ENCODE results near the gene AURKAIP1. TPM values are rescaled to one million over a fixed set of nuclear protein-coding genes. Genes with fewer than 3 reads are reported as not detected.

Gene AURKAIP1
- total and polyA plus RNA-seq, 9 donors, result 6.0 to 94.0 (median 73.2) TPM

DNA sequence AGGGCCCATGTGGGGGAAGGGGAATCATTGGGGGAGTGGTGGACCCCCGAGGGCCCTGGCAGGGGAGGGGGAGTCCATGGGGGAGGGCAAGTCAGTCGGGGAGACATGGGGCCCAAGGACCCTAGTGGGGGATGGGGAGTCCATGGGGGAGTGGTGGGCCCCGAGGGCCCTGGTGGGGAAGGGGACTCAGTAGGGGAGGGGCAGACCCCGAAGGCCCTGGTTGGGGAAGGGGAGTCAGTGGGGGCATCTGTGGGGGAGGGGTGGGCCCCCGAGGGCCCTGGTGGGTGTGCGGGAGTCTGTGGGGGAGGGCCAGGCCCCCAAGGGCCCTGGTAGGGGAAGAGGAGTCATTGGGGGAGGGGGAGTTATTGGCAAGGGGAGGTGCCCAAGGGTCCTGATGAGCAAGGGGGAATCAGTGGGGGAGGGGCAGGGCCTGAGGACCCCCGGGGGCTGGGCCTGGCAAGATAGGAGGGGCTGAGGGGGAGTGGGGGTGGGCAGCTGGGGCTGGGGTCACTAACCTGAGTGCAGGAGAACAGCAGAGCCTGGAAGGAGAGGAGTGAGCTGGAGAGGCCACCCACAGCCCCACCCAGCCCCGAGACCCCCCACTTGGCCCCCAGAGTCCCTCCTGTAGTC, 18.7 kb downstream of the AURKAIP1 start:
- H3K4me3 ChIP-seq, result peak overlapping the region; percentile 52
- H3K27ac ChIP-seq, result peak overlapping the region; percentile 88 to 92
- no peaks in the 10 kb centered on the region for H3K36me3 ChIP-seq
- intact Hi-C loops (cut with DNase I), result no loop called here
- WGBS, 3 donors, result 18 to 27% (median 19%) methylated on average over 7 to 8 of the region's 8 CpGs
- no peaks in the 10 kb centered on the region for H3K9me3 ChIP-seq
- TF ChIP-seq CTCF (IDR thresholded peaks at IDR 0.05) (no peak), EP300 (IDR thresholded peaks at IDR 0.05) (no peak), POLR2A (IDR thresholded peaks at IDR 0.05) (no peak)
- no peaks in the 10 kb centered on the region for H3K27me3 ChIP-seq
- H3K4me1 ChIP-seq (ENCODE audit: insufficient read depth), result peaks cover 19% of the 10 kb centered on the region
- DNase-seq, result no peak

DNA sequence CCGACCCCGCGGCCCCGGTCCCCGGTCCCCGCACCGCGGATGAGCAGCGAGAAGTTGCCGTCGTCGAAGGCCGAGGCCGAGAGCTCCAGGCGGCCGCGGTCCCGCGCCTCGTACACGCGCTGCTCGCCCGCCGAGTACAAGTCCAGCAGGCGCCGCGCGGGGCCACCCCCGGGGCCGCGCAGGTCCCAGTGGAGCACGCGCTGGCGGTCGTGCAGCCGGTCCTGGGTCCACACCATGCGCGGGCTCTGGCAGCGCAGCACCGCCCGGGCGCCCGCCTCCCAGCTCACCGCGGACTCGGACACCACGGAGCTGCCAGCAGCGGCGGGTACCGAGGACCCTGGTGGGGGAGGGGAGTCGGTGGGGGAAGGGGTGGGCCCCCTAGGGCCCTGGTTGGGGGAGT, 19.6 kb downstream of the AURKAIP1 start:
- Histone ChIP-seq H3K9me3 (no peaks in the 10 kb centered on the region), H3K4me1 (ENCODE audit: insufficient read depth) (peaks cover 19% of the 10 kb centered on the region), H3K36me3 (no peaks in the 10 kb centered on the region), H3K27ac (peak overlapping the region in 1 of 2 donors; percentile 23), H3K4me3 (peak overlapping the region; percentile 17), H3K27me3 (no peaks in the 10 kb centered on the region)
- intact Hi-C loops (cut with DNase I), result no loop called here
- peak in 2 of 5 donors; percentile 72 to 77 for DNase-seq
- TF ChIP-seq POLR2A (IDR thresholded peaks at IDR 0.05), result no peak
- TF ChIP-seq CTCF (IDR thresholded peaks at IDR 0.05), result no peak
- TF ChIP-seq EP300 (IDR thresholded peaks at IDR 0.05), result no peak
- 5 to 7% (median 7%) methylated on average over 4 to 52 of the region's 52 CpGs for WGBS, 3 donors

- Histone ChIP-seq H3K9me3 (no peaks in the 10 kb centered on the region), H3K36me3 (no peaks in the 10 kb centered on the region), H3K27me3 (no peaks in the 10 kb centered on the region), H3K4me3 (no peak overlapping the region), H3K27ac (peak overlapping the region in 1 of 2 donors; percentile 23), H3K4me1 (ENCODE audit: insufficient read depth) (peaks cover 17% of the 10 kb centered on the region)
- WGBS, 3 donors, result 55 to 69% (median 61%) methylated on average over 92 to 116 of the region's 116 CpGs
- intact Hi-C loops (cut with DNase I), result no loop called here
- TF ChIP-seq POLR2A (IDR thresholded peaks at IDR 0.05), result no peak
- no peak for TF ChIP-seq CTCF (IDR thresholded peaks at IDR 0.05)
- TF ChIP-seq EP300 (IDR thresholded peaks at IDR 0.05), result no peak
- no peak for DNase-seq
These were observed 20.4 kb downstream of the AURKAIP1 start for GRCh38 chr1:1354271-1355247.

GRCh38 chr1:1353389-1354151, 21.4 kb downstream of the AURKAIP1 start:
- Histone ChIP-seq H3K27ac (no peak overlapping the region), H3K9me3 (no peaks in the 10 kb centered on the region), H3K36me3 (no peaks in the 10 kb centered on the region), H3K27me3 (no peaks in the 10 kb centered on the region), H3K4me3 (no peak overlapping the region), H3K4me1 (ENCODE audit: insufficient read depth) (peaks cover 12% of the 10 kb centered on the region)
- intact Hi-C loops (cut with DNase I), result no loop called here
- TF ChIP-seq CTCF (IDR thresholded peaks at IDR 0.05), result no peak
- TF ChIP-seq EP300 (IDR thresholded peaks at IDR 0.05), result no peak
- no peak for TF ChIP-seq POLR2A (IDR thresholded peaks at IDR 0.05)
- 62 to 78% (median 65%) methylated on average over 16 to 28 of the region's 28 CpGs for WGBS, 3 donors
- DNase-seq, result no peak

Measured in ovary (tissue), 9 donors.